GM12878 (cell line): ENCODE measurements around the gene KRTAP1-1. TPM values are rescaled to one million over a fixed set of nuclear protein-coding genes. Genes with fewer than 3 reads are reported as not detected.
"Not testable (repeated sequence)": the region's sequence is repeated elsewhere in the genome, so short reads cannot be mapped to it uniquely, and the experiment has no call there.

ENCODE experiments used
- ATAC-seq: fragments of 200-7000 bp; cut with Tn5 transposase; 3 replicates; pipeline ENCODE4 v1.9.1; 2020; ENCODE audit warnings: mild to moderate bottlenecking, moderate library complexity
- Bru-seq: library from RNA; stranded (reverse); fragments of 400-500 nt; gene quantifications from one replicate; lab custom pipeline; 2021; lab: Mats Ljungman, UMichigan
- BruChase-seq, 2 experiments: library from RNA; stranded (reverse); fragments of 400-500 nt; gene quantifications; one replicate each; lab custom pipeline; 2021; lab: Mats Ljungman, UMichigan
- BruUV-seq: library from RNA; stranded (reverse); fragments of 400-500 nt; replicated peaks from 2 replicates; lab custom pipeline; 2021; lab: Mats Ljungman, UMichigan
- CTCF ChIA-PET: fragments of 300-600 bp; sonication (Branson Sonifier 250); formaldehyde crosslinking; extraction: SDS; loops from one replicate; lab custom pipeline; 2021; ENCODE audit warnings: inconsistent platforms; lab: Yijun Ruan, JAX
- POLR2A ChIA-PET: fragments of 350-600 bp; formaldehyde crosslinking; extraction: SDS; loops from one replicate; lab custom pipeline; 2021; ENCODE audit warnings: inconsistent platforms; lab: Charles Lee
- RAD21 ChIA-PET: fragments of 300-600 bp; sonication (Branson Sonifier 250); formaldehyde crosslinking; loops from one replicate; lab custom pipeline; 2023; ENCODE audit warnings: antibody characterized with exemption; ENCODE audit not compliant: unreplicated experiment; lab: Charles Lee
- SMC1A ChIA-PET: fragments of 300-600 bp; sonication (Branson Sonifier 250); formaldehyde crosslinking; loops from one replicate; lab custom pipeline; 2023; ENCODE audit not compliant: unreplicated experiment, uncharacterized antibody; lab: Charles Lee
- DNase-seq: peaks from one replicate; pipeline ENCODE4 v3.0.0-alpha.2; 2011; ENCODE audit warnings: low read depth, low spot score
- FAIRE-seq: peaks from 3 replicates; lab custom pipeline; 2011; peaks lifted over from hg19 to GRCh38; lab: Jason Lieb, UNC
- H2AFZ ChIP-seq: 2 replicates; pipeline ENCODE4 v1.6.0; 2011; ENCODE audit warnings: low read depth, low read length, control low read depth; ENCODE audit not compliant: control insufficient read depth
- H3K27ac ChIP-seq: 2 replicates; pipeline ENCODE4 v1.5.1; 2011; ENCODE audit warnings: control low read depth; ENCODE audit not compliant: control insufficient read depth, insufficient read depth
- H3K27me3 ChIP-seq, 2 experiments: replicated peaks in 1 of 2; 2 replicates each; pipeline versions ENCODE4 v1.6.0 to v1.6.1; 2011; ENCODE audit warnings: low read length in 1 of 2; ENCODE audit not compliant: control insufficient read depth in 2 of 2, insufficient read depth in 2 of 2
- H3K36me3 ChIP-seq, 2 experiments: 2 replicates each; pipeline ENCODE4 v1.5.1; 2011; ENCODE audit warnings: low read length in 1 of 2; ENCODE audit not compliant: control insufficient read depth in 2 of 2, insufficient read depth in 2 of 2
- H3K4me1 ChIP-seq: 2 replicates; pipeline ENCODE4 v1.6.1; 2011; ENCODE audit warnings: mild to moderate bottlenecking, low read length, moderate library complexity, mixed read lengths; ENCODE audit not compliant: control insufficient read depth, insufficient read depth
- H3K4me2 ChIP-seq: 2 replicates; pipeline ENCODE4 v1.6.0; 2011; ENCODE audit warnings: control low read depth; ENCODE audit not compliant: control insufficient read depth, insufficient read depth
- H3K4me3 ChIP-seq: fragments of 200-600 bp; sonication (generic); 2 replicates; pipeline ENCODE4 v1.5.1; 2016
- H3K79me2 ChIP-seq: 2 replicates; pipeline ENCODE4 v1.6.0; 2011; ENCODE audit warnings: low read length; ENCODE audit not compliant: control insufficient read depth, insufficient read depth
- H3K9ac ChIP-seq: 2 replicates; pipeline ENCODE4 v1.8.0; 2011; ENCODE audit warnings: low read length, control low read depth, mixed read lengths; ENCODE audit not compliant: control insufficient read depth, insufficient read depth
- H3K9me3 ChIP-seq: replicated peaks from 3 replicates; pipeline ENCODE4 v1.5.1; 2011; ENCODE audit warnings: mild to moderate bottlenecking, low read length; ENCODE audit not compliant: control insufficient read depth, insufficient read depth
- H4K20me1 ChIP-seq: 2 replicates; pipeline ENCODE4 v1.6.0; 2011; ENCODE audit not compliant: control insufficient read depth, insufficient read depth
- WGBS: methylation state at CpG from one replicate; pipeline ENCODE4 v1.1.6; 2016; ENCODE audit warnings: low lambda C conversion rate; ENCODE audit not compliant: insufficient replicate concordance, insufficient coverage; ENCODE audit errors: missing lambda C conversion rate; 5-methylcytosine and 5-hydroxymethylcytosine counted together
- in situ Hi-C: fragments of 300-500 bp; cut with MboI; formaldehyde crosslinking; loops from 9 replicates; pipeline ENCODE4 v1.14.3; 2018; ENCODE audit warnings: mixed read lengths
- intact Hi-C: fragments of 100-400 bp; cut with micrococcal nuclease; formaldehyde crosslinking; loops from one replicate; pipeline ENCODE4 v1.14.2; 2022; ENCODE audit not compliant: unreplicated experiment
- long read RNA-seq, 2 experiments: library from polyadenylated mRNA; unstranded; transcript quantifications; one replicate each; pipeline ENCODE4 v2.0.0, GENCODE V29; 2019 to 2020
- polyA minus RNA-seq, 3 experiments: library from RNA; depleted of rRNA, polyadenylated mRNA; stranded (reverse); fragments of >200 nt; gene quantifications; 2 replicates each; pipeline ENCODE4 v1.2.3, GENCODE V29; 2011
- polyA plus RNA-seq, 11 experiments: library from polyadenylated mRNA; depleted of rRNA in 4 of 11; unstranded in 6 of 11; stranded (reverse) in 5 of 11; fragments of >200 nt; fragmentation: Nextera tagmentation in 4 of 11; fragmentation: Illumina TruSeq in 1 of 11; extraction: Ambion mirVana in 4 of 11; extraction: Trizol in 1 of 11; gene quantifications; 1 replicate in 1 of 11; 2 replicates in 10 of 11; pipeline versions ENCODE4 v1.2.1 to v1.2.3, GENCODE V29; 2011 to 2016; ENCODE audit warnings: inconsistent platforms in 2 of 11, missing spikeins in 2 of 11, low read depth in 1 of 11
- total RNA-seq, 4 experiments: library from RNA; depleted of rRNA in 3 of 4; stranded (reverse); fragments of >200 nt in 3 of 4; fragmentation: Illumina TruSeq in 1 of 4; extraction: Trizol in 1 of 4; gene quantifications; 2 replicates each; pipeline versions ENCODE4 v1.2.1 to v1.2.3, GENCODE V29; 2013 to 2021

KRTAP1-1 gene
- not detected in 2 replicates for total RNA-seq (2013; cell fraction: nucleolus; rRNA removed)
- total RNA-seq (2014; rRNA removed) (not detected in 2 replicates), total RNA-seq (2014; rRNA removed; fragmentation: Illumina TruSeq; extraction: Trizol) (not detected in 2 replicates), total RNA-seq (2021) (not detected in 2 replicates), polyA plus RNA-seq (2011; rRNA removed) (not detected in 2 replicates), polyA plus RNA-seq (2014; fragmentation: Illumina TruSeq; extraction: Trizol) (not detected in 2 replicates), polyA plus RNA-seq (2014; fragmentation: Nextera tagmentation; extraction: Ambion mirVana) (not detected), polyA plus RNA-seq (2014; rRNA removed) (not detected in 2 replicates), polyA plus RNA-seq (2016; fragmentation: Nextera tagmentation; extraction: Ambion mirVana) (not detected), polyA minus RNA-seq (2011; rRNA and poly(A)+ RNA removed) (not detected in 2 replicates), Bru-seq, nascent RNA (not detected), BruChase-seq, experiment 1, labeled RNA remaining after a 6-hour chase (not detected), BruChase-seq, experiment 2, labeled RNA remaining after a 2-hour chase (not detected)
- not detected for polyA plus RNA-seq (2011; ENCODE audit: low read depth)
- not detected in 2 replicates for polyA plus RNA-seq (2011; cell fraction: cytosol; rRNA removed)
- polyA plus RNA-seq (2011; cell fraction: nucleus; rRNA removed) = not detected in 2 replicates
- not detected in 2 replicates for polyA plus RNA-seq (2012)
- not detected in 2 replicates for polyA minus RNA-seq (2011; cell fraction: cytosol; rRNA and poly(A)+ RNA removed)
- polyA minus RNA-seq (2011; cell fraction: nucleus; rRNA and poly(A)+ RNA removed) = not detected in 2 replicates
- long read RNA-seq, experiment 1 = 0 reads
- long read RNA-seq, experiment 2 = 0 reads

GRCh38 chr17:41040783-41041571 lies at the start of gene KRTAP1-1:
Gene KRTAP1-1 (minus strand): TSS chr17:41041450. CDS start chr17:41041397, 53 bp downstream.
- RAD21 ChIA-PET, DNase-seq, BruUV-seq, H3K4me2 ChIP-seq, in situ Hi-C loops, intact Hi-C loops, H3K79me2 ChIP-seq, SMC1A ChIA-PET, H2AFZ ChIP-seq, H3K27ac ChIP-seq, H3K9me3 ChIP-seq, ATAC-seq, POLR2A ChIA-PET, H3K9ac ChIP-seq, FAIRE-seq, H3K4me3 ChIP-seq, H3K4me1 ChIP-seq, H3K27me3 ChIP-seq, H3K36me3 ChIP-seq, CTCF ChIA-PET, H4K20me1 ChIP-seq: not testable (repeated sequence)
- 26% methylated on average over 14 of the region's 14 CpGs for WGBS

DNA sequence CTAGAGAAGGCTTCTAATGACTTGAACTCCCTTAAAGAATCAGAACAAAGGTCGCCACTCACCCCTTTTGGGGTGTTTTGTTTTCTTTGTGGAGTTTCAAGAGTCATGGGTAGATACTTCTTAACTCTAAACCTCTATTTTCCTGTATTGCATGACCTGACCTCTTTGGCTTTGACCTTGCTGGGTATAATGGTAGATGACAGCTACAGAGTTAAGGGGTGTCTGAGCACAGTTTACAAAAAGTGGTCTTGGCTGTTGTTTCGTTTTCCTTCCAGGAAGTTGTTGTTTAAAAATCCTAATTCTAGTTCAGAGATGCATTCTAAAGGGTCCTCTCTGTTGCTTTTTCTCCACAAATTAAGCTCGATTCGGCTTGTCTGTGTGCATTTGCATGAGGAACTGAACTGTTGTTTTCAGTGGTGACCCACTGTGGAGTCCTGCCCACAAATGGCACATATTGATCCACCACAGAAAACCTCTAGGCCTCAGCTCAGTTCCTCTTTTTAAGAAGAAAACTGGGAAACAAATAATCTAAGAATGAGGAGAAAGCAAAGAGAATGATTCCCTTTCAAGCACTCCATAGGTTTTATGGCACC lies 47.6 kb upstream of the KRTAP1-1 start:
- H3K4me1 ChIP-seq, H3K9ac ChIP-seq, in situ Hi-C loops, FAIRE-seq, H3K36me3 ChIP-seq, H3K27me3 ChIP-seq, RAD21 ChIA-PET, H3K9me3 ChIP-seq, SMC1A ChIA-PET, H4K20me1 ChIP-seq, BruUV-seq, H3K79me2 ChIP-seq, H3K27ac ChIP-seq, DNase-seq, ATAC-seq, intact Hi-C loops, H2AFZ ChIP-seq, POLR2A ChIA-PET, H3K4me3 ChIP-seq, CTCF ChIA-PET, H3K4me2 ChIP-seq: not testable (repeated sequence)
- WGBS = 0% methylated on average over 4 of the region's 4 CpGs

- H3K4me3 ChIP-seq, intact Hi-C loops, BruUV-seq, H4K20me1 ChIP-seq, in situ Hi-C loops, H3K27ac ChIP-seq, CTCF ChIA-PET, FAIRE-seq, H3K79me2 ChIP-seq, DNase-seq, H3K9ac ChIP-seq, SMC1A ChIA-PET, H3K9me3 ChIP-seq, H3K4me1 ChIP-seq, ATAC-seq, H2AFZ ChIP-seq, H3K27me3 ChIP-seq, H3K36me3 ChIP-seq, RAD21 ChIA-PET, POLR2A ChIA-PET, H3K4me2 ChIP-seq: not testable (repeated sequence)
- 5% methylated on average over 9 of the region's 14 CpGs for WGBS
Measured at GRCh38 chr17:41084100-41084856, 43.0 kb upstream of the KRTAP1-1 start, which contains the start of gene KRTAP4-7. Gene KRTAP4-7 (plus strand): TSS chr17:41084150. CDS start chr17:41084207, 57 bp downstream.
